Measurements from ENCODE around the gene SIRPB2. TPM values are rescaled to one million over a fixed set of nuclear protein-coding genes. Genes with fewer than 3 reads are reported as not detected.

The SIRPB2 gene
- total RNA-seq, 6 experiments from 2014 or later, result not detected

DNA sequence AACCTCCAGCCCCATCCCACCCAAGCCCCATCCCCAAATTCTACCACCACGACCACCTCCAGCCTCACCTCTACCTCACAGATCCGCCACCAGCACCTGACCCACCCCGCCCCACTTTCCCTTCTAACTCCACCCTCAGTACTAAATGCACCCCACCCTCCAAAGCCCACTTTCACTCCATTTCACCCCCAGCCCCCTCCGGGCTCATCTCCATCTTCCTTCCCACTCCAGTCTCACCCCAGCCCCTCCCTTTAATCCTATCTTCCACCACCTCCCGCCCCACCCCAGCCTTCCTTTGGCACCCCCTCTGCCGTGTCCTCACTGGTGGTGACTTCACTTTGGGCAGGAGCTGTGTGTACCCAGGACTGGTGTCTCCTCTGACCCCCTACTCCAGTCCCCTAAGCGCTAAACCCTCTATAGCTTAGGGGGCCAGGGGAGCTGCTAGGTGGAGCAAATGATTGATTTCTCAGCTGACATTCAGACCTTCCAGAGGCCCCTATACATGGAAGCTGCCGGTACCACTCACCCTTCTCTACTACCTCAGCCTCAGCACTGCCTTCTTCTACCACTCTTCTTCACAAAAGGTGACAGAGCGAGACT, 21.8 kb downstream of the SIRPB2 start:
- Mint-ChIP-seq H3K9me3 (no peaks in the 10 kb centered on the region), H3K27me3 (ENCODE audit: insufficient read depth) (peaks cover 15% of the 10 kb centered on the region), H3K36me3 (ENCODE audit: low read depth) (peaks cover 7% of the 10 kb centered on the region; the same call in 1 of the 2 replicates), H3K4me1 (ENCODE audit: low read depth) (peaks cover 66% of the 10 kb centered on the region), H3K27ac (peak overlapping the region; percentile 94), H3K4me3 (peak overlapping the region; percentile 70)
- no peak for DNase-seq
- TF ChIP-seq, protein P1, sequence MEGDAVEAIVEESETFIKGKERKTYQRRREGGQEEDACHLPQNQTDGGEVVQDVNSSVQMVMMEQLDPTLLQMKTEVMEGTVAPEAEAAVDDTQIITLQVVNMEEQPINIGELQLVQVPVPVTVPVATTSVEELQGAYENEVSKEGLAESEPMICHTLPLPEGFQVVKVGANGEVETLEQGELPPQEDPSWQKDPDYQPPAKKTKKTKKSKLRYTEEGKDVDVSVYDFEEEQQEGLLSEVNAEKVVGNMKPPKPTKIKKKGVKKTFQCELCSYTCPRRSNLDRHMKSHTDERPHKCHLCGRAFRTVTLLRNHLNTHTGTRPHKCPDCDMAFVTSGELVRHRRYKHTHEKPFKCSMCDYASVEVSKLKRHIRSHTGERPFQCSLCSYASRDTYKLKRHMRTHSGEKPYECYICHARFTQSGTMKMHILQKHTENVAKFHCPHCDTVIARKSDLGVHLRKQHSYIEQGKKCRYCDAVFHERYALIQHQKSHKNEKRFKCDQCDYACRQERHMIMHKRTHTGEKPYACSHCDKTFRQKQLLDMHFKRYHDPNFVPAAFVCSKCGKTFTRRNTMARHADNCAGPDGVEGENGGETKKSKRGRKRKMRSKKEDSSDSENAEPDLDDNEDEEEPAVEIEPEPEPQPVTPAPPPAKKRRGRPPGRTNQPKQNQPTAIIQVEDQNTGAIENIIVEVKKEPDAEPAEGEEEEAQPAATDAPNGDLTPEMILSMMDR (IDR thresholded peaks at IDR 0.05), result no peak

DNA sequence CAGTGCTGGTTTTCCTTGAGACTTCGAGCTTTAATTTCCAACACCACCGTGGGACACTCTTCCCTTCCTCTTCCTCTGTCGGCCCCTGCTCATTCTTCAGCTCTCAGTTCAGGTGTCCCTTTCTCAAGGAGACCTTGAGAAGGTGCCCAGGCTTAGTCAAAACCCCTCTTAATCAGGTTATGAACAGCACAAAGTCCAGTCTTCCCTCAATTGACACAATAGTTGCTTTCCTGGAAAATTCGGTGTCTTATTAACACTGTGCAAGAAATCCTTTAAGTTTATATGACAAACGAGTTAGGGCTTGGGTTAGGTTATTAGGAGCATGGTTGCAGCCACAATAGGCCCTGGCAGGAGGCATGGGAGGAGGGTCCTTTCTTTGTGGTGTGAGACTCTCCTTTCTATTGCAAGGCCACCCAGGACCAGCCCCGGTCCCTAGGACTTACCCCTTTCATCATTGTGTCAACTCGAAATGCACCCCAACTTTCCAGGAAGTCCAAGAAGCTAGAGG, 23.0 kb downstream of the SIRPB2 start:
- Mint-ChIP-seq H3K4me1 (ENCODE audit: low read depth) (peaks cover 69% of the 10 kb centered on the region), H3K27ac (no peak overlapping the region), H3K27me3 (ENCODE audit: insufficient read depth) (peaks cover 13% of the 10 kb centered on the region), H3K4me3 (no peak overlapping the region), H3K36me3 (ENCODE audit: low read depth) (peaks cover 13% of the 10 kb centered on the region; the same call in 1 of the 2 replicates), H3K9me3 (no peaks in the 10 kb centered on the region)
- TF ChIP-seq, protein P1 (IDR thresholded peaks at IDR 0.05), result no peak
- DNase-seq, result no peak

DNA sequence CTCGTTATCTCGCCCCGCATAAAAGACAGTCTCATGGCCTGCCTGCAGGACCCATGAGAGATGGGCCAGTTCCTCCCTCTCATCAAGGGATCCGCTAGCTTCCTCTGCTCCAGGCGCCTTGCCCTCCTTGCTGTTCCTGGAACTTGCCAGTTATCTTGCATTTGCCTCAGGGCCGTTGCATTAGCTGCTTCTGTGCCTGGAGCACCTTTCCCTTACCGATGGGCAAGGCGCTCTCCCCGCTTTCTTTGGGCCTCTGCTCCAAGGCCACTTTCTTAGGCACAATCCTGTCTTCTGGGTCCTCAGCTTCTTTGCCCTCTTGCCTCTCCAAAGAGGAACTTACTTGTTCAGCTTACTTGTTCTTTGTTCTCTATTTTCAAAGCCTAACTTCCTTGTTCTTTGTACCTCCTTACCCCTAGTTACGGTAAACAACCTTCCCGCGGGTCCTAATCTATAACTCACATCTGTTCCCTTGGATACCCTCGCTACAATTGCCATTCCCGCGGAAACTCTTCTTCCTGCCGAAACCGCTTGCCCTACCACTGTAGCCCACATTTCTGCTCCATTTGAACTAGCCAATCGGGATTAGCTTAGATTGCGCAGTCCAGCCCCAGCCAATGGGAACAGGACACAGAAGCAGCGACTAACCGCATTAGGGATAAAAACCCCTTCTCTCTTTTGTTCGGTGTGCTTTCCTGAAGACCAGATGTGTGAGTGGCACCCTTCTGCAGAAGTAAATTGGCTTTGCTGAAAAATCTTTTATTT, 23.7 kb downstream of the SIRPB2 start:
- no peak overlapping the region for H3K27ac Mint-ChIP-seq
- TF ChIP-seq, protein P1 (IDR thresholded peaks at IDR 0.05), result no peak
- H3K27me3 Mint-ChIP-seq (ENCODE audit: insufficient read depth), result peaks cover 12% of the 10 kb centered on the region
- no peaks in the 10 kb centered on the region for H3K9me3 Mint-ChIP-seq
- peaks cover 67% of the 10 kb centered on the region for H3K4me1 Mint-ChIP-seq (ENCODE audit: low read depth)
- no peak overlapping the region; the same call in none of the 2 replicates for H3K4me3 Mint-ChIP-seq
- DNase-seq, result no peak
- H3K36me3 Mint-ChIP-seq (ENCODE audit: low read depth), result peaks cover 13% of the 10 kb centered on the region; the same call in 1 of the 2 replicates

DNA sequence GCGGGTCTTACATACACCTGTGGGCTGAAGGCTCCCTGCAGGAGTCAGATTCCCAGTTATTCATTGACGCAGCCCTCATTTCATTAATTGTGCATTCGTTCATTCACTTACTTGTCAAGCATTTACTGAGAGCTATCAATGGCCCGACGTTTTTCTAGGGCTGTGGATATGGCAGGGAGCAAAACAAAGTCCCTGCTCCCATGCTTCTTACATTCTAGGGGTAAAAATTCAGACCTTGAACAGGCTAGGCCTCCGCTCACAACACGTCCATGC, 24.2 kb downstream of the SIRPB2 start:
- Mint-ChIP-seq H3K4me3 (peak overlapping the region; percentile 92; the same call in 1 of the 2 replicates), H3K4me1 (ENCODE audit: low read depth) (peaks cover 67% of the 10 kb centered on the region), H3K27me3 (ENCODE audit: insufficient read depth) (peaks cover 13% of the 10 kb centered on the region), H3K36me3 (ENCODE audit: low read depth) (peaks cover 13% of the 10 kb centered on the region; the same call in 1 of the 2 replicates), H3K9me3 (no peaks in the 10 kb centered on the region), H3K27ac (no peak overlapping the region)
- TF ChIP-seq, protein P1 (IDR thresholded peaks at IDR 0.05), result no peak; the same call in none of the 2 replicates
- no peak for DNase-seq

DNA sequence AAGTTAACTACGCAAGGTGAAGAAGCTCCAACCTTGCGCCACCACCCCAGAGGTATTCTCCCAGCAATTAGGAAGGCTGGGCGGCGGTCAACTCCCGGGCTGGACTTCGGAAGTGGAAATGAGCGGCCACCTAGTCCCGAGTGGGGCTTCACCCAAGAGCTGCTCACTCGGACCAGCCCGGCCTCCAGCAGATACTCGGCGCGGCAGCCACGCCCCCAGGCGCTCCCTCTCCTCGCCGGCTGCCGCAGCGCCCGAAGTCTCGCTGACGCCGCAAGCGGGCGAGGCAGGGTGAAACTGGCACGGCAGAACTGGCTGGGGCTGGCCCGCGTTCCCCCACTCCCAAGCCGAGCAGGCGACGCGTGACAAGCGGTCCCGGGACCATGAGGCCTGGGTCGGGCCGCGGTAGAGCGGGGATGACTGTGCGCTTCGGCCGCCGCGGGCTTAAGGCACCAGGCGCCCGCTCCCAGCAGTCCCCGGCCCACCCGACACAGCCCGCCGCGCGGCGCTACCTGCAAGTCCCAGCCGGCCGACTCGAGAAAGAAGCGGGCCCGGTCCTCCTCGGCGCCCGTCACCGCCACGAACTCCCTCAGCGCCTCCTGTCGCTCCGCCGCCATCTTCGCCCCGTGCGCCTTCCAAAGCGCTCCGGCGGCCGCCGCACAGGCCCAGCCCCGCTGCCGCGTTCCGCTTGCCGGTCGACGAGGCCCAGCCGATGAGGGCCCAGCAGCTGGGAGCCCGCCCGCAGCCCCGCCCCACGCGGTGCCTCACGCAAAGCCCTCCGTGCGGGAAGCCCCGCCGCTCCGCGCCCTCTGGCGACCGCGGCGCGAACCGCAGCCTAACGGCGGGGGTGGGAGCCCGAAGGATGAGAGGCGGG, 24.8 kb downstream of the SIRPB2 start, which contains the start of gene NSFL1C:
TSS of gene NSFL1C (minus strand) at position 639 of the 871 bp plus-strand sequence. CDS start at position 614, 25 bp downstream.
- peaks cover 13% of the 10 kb centered on the region for H3K27me3 Mint-ChIP-seq (ENCODE audit: insufficient read depth)
- peak; percentile 92 for DNase-seq
- TF ChIP-seq, protein P1 (IDR thresholded peaks at IDR 0.05), result peak; percentile 98
- H3K4me1 Mint-ChIP-seq (ENCODE audit: low read depth), result peaks cover 67% of the 10 kb centered on the region
- H3K36me3 Mint-ChIP-seq (ENCODE audit: low read depth), result peaks cover 13% of the 10 kb centered on the region; the same call in 1 of the 2 replicates
- peak within 1 kb of the TSS; percentile 86 for H3K27ac Mint-ChIP-seq
- H3K4me3 Mint-ChIP-seq, result peak within 1 kb of the TSS; percentile 92
- no peaks in the 10 kb centered on the region for H3K9me3 Mint-ChIP-seq

All from HFFc6 (cell line).